Forelimb muscle (tissue), 1 donor: ENCODE results near the gene PCSK7. TPM values are rescaled to one million over a fixed set of nuclear protein-coding genes. Genes with fewer than 3 reads are reported as not detected.

Experiments used
- DNase-seq: peaks from one replicate; pipeline ENCODE4 v3.0.0-alpha.2; 2013; ENCODE audit warnings: low read depth
- polyA plus RNA-seq: library from polyadenylated mRNA; unstranded; fragments of 120-200 nt; gene quantifications from one replicate; pipeline ENCODE4 v1.2.1, GENCODE V29; 2013; ENCODE audit not compliant: insufficient read length

The PCSK7 gene
- polyA plus RNA-seq, 1 donor: 25.4 TPM

- DNase-seq: no peak
Measured at GRCh38 chr11:117230999-117231841, 653 bp downstream of the PCSK7 start.

- no peak for DNase-seq
Measured at GRCh38 chr11:117230286-117230961, 1.4 kb downstream of the PCSK7 start.

GRCh38 chr11:117229931-117230285, 2.0 kb downstream of the PCSK7 start:
- DNase-seq: no peak

GRCh38 chr11:117229411-117229810, 2.5 kb downstream of the PCSK7 start:
- DNase-seq: no peak

- no peak for DNase-seq
Measured at GRCh38 chr11:117228091-117228490, 3.8 kb downstream of the PCSK7 start.

GRCh38 chr11:117226388-117227385, 5.2 kb downstream of the PCSK7 start:
- DNase-seq: no peak

GRCh38 chr11:117225553-117226170, 6.2 kb downstream of the PCSK7 start:
- no peak for DNase-seq

- no peak for DNase-seq
Measured at GRCh38 chr11:117223741-117224689, 7.9 kb downstream of the PCSK7 start.

GRCh38 chr11:117222991-117223740, 8.7 kb downstream of the PCSK7 start:
- no peak for DNase-seq

GRCh38 chr11:117221775-117222517, 9.9 kb downstream of the PCSK7 start:
- DNase-seq: no peak

- no peak for DNase-seq
Measured at GRCh38 chr11:117220999-117221774, 10.7 kb downstream of the PCSK7 start.

GRCh38 chr11:117220568-117220967, 11.3 kb downstream of the PCSK7 start:
- no peak for DNase-seq

GRCh38 chr11:117219995-117220394, 11.9 kb downstream of the PCSK7 start:
- DNase-seq: no peak

- DNase-seq: no peak
Measured at GRCh38 chr11:117219455-117219854, 12.4 kb downstream of the PCSK7 start.

GRCh38 chr11:117219001-117219400, 12.9 kb downstream of the PCSK7 start:
- DNase-seq: no peak

GRCh38 chr11:117218133-117218915, 13.5 kb downstream of the PCSK7 start:
- DNase-seq: no peak
